ENCODE data around the gene CRIP2.

DNA sequence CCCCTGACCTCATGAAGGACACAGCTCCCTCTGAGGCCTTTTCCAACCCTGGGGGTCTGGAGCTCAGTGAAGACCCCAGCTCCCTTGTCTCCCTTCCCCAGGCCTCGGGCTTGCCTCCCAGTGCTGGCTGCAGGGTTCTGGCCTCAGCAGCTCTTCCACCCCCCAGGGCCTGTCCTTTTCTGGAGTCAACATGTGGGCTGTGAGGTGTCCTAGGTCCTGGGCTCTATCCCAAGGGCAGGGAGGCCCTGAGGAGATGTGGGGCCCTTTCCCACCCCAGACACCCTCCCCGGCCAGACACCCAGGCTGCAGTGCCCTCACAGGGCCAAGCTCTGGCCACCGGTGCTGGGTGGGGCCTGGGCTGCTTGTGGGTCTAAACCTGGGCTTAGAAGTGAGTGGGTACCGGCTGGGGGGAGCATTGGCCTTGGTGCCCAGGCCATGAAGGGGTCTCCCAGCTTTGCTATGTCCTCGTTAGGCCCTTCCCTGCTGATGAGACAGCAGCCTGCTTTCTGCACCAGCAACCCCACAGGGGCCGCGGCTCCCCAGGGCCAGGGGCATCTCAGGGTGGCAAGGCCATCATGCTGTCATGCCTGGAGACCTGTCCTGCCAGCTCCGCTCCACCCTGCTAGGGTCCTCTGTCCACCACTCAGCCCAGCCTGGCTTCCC, 2.7 kb upstream of the CRIP2 start:
- TF ChIP-seq, protein P1, sequence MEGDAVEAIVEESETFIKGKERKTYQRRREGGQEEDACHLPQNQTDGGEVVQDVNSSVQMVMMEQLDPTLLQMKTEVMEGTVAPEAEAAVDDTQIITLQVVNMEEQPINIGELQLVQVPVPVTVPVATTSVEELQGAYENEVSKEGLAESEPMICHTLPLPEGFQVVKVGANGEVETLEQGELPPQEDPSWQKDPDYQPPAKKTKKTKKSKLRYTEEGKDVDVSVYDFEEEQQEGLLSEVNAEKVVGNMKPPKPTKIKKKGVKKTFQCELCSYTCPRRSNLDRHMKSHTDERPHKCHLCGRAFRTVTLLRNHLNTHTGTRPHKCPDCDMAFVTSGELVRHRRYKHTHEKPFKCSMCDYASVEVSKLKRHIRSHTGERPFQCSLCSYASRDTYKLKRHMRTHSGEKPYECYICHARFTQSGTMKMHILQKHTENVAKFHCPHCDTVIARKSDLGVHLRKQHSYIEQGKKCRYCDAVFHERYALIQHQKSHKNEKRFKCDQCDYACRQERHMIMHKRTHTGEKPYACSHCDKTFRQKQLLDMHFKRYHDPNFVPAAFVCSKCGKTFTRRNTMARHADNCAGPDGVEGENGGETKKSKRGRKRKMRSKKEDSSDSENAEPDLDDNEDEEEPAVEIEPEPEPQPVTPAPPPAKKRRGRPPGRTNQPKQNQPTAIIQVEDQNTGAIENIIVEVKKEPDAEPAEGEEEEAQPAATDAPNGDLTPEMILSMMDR (IDR thresholded peaks at IDR 0.05) = no peak
- TF ChIP-seq POLR2A (IDR thresholded peaks at IDR 0.05) (no peak), POLR2AphosphoS5 (IDR thresholded peaks at IDR 0.05) (no peak)
